GM12891 (cell line): ENCODE measurements around the gene SLC22A4.

Experiments
- POLR2A ChIP-seq: IDR thresholded peaks from 2 replicates; pipeline ENCODE4 v1.6.1; 2011; ENCODE audit warnings: low read depth, low read length, control low read depth
- TAF1 ChIP-seq: IDR thresholded peaks from 2 replicates; pipeline ENCODE4 v1.6.1; 2011; ENCODE audit warnings: low read depth, low read length, control low read depth

GRCh38 chr5:132380047-132380446, 85.9 kb downstream of the SLC22A4 start:
- no peak for TF ChIP-seq POLR2A
- no peak for TF ChIP-seq TAF1
